HG02973 (cell line): ENCODE measurements around the gene ARL6IP4.

Experiments
- ATAC-seq: cut with Tn5 transposase; IDR thresholded peaks from one replicate; pipeline ENCODE4 v1.9.1; 2021; ENCODE audit warnings: moderate library complexity; ENCODE audit not compliant: unreplicated experiment

ARL6IP4 gene

DNA sequence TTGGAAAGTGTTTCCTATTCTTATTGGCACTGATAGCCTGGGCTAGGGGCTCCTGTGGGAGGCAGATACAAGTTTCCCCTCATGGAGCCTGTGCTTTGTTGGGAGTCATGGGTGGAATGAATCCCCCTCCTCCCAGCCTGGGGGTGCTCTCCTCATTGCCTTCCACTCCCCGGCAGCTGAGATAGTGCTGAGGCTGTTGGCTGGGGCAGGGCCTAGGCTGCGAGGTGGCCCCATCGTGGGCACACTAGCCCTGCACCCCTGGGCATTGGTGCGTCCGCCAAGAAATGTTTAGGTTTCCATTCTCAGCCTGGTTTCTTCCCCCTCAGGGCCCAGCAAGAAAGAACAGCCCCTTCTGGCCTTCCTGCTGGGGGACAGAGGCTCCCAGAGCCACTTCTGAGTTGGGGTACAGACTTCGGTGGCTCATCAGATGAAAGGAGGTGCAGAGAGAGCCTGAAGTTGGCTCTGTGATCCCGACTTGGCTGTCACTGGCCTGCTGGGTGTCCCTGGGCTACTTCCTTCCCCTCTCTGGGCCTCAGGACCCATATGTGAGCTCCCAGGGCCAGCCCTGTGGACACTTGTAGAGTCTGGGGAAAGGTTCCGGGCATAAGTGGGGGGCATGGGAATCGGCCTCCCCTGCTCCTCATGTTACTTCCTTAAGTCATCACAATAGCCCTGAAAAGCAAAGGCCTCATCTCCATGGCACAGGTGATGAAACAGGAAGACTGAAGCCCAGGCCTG lies 2.7 kb upstream of the ARL6IP4 start:
- ATAC-seq = no peak

DNA sequence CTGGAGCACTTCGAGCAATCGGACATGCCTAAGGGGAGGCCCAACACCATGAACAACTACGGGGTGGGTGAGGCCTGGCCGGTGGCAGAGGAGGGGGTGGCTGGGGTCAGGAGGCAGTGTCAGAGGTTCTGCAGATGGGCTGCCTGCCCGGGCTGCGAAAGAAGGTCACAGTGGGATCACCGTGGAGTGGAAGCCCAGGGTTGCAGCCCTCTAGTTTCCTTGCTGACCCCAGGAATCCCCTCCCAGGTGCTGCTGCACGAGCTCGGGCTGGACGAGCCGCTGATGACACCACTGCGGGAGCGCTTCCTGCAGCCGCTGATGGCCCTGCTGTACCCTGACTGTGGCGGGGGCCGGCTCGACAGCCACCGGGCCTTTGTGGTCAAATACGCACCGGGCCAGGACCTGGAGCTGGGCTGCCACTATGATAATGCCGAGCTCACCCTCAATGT lies 1.9 kb upstream of the ARL6IP4 start:
- no peak for ATAC-seq

DNA sequence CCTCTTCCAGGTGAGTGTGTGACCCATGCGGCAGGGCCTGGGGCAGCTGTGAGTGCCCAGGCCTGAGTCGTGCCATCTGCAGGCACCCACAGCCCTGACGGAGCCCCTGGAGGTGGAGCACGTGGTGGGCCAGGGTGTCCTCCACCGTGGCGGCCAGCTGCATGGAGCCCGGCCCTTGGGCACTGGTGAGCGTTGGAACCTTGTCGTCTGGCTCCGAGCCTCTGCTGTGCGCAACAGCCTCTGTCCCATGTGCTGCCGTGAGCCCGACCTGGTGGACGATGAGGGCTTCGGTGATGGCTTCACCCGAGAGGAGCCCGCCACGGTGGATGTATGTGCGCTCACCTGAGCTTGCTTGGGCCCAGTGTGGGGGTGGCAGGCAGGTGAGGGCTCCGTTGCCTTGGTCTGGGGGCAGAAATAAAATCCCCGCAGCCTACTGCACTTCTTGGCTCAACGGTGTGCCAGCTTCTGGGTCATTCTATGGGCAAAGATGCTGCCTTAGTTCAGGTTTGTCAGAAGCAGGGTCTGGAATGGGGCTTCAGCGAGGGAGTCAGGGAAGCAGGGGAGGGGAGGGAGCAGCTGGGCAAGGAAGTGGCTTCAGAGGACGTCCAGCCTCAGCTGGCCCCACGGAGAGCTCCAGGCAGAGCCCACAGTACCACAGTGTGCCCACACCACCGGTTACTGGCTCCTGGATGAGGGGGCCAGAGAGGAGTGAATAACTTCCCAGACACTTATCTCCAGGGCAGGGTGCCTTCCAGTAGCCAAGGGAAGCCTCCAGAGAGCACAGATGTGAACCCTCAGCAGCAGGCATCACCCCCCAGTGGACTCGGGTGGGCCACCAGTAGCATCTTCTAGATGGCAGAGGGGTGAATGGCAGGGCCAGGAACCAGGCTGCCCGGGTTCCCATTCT lies 1.2 kb upstream of the ARL6IP4 start:
- no peak for ATAC-seq

DNA sequence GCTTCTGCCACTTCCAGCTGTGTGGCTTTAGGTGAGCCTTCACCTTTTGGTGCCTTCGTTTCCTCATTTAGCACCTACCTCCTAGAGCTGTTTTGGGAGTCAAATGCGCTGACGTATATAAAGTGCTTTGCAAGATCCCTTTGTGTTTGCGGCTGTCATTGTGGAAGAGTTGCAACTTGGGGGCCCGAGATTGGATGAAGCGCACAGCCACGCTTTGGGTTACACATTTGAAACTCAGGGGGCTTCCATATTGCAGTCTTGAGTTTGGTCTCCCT lies 636 bp upstream of the ARL6IP4 start:
- no peak for ATAC-seq

DNA sequence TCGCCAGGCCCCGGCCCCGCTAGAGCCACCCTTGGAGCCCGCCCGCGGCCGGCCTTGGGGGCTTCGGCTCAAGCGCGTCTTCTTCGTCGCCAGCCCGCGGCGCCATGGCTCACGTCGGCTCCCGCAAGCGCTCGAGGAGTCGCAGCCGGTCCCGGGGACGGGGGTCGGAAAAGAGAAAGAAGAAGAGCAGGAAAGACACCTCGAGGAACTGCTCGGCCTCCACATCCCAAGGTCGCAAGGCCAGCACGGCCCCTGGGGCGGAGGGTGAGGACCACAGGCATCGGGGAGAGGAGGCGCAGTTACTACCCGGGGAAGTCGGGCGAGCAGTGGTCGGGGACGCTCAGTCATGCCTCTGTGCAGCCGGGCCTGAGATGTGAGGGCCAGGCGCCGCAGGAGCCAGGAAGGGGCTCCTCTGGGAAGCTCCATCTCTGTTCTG lies 573 bp downstream of the ARL6IP4 start:
- ATAC-seq = no peak

DNA sequence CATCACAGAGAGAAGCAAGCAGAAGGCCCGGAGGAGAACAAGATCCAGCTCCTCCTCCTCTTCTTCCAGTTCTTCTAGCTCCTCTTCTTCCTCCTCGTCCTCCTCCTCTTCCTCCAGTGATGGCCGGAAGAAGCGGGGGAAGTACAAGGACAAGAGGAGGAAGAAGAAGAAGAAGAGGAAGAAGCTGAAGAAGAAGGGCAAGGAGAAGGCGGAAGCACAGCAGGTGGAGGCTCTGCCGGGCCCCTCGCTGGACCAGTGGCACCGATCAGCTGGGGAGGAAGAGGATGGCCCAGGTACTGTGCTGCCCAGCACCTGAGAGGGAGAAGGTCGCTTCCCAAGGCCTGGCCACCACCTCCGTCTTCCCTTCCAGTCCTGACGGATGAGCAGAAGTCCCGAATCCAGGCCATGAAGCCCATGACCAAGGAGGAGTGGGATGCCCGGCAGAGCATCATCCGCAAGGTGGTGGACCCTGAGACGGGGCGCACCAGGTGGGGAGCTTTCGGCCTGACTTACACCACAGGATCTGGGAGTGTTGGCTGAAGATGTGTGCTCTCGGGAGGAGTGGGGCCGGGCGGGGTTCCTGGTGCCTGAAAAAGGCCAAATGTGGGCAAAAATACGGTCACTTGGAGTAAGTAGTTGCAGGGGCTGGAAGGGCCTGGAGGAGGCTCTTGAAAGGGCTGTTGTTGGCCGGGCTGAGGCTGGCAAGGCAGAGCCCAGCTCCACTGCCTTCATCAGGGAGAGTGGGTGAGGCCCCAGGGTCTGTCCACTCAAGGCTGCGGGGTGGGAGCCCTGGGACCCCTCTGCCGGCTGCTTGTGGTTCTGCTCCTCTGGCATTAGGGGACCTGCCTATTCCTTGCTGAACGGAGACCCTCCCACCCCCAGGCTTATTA lies 1.4 kb downstream of the ARL6IP4 start:
- no peak for ATAC-seq

DNA sequence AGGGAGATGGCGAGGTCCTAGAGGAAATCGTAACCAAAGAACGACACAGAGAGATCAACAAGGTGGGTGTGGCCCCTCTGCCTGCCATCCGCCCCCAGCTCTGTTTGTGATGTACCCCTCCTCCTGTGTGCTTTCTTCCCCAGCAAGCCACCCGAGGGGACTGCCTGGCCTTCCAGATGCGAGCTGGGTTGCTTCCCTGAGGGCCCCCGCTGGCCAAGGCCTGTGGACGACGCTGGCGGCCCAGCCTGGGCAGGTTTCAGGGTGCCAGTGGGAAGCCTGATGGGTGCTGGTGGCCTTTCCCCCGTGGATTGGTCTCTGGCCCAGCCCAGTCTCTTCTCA lies 2.0 kb downstream of the ARL6IP4 start:
- ATAC-seq = no peak

DNA sequence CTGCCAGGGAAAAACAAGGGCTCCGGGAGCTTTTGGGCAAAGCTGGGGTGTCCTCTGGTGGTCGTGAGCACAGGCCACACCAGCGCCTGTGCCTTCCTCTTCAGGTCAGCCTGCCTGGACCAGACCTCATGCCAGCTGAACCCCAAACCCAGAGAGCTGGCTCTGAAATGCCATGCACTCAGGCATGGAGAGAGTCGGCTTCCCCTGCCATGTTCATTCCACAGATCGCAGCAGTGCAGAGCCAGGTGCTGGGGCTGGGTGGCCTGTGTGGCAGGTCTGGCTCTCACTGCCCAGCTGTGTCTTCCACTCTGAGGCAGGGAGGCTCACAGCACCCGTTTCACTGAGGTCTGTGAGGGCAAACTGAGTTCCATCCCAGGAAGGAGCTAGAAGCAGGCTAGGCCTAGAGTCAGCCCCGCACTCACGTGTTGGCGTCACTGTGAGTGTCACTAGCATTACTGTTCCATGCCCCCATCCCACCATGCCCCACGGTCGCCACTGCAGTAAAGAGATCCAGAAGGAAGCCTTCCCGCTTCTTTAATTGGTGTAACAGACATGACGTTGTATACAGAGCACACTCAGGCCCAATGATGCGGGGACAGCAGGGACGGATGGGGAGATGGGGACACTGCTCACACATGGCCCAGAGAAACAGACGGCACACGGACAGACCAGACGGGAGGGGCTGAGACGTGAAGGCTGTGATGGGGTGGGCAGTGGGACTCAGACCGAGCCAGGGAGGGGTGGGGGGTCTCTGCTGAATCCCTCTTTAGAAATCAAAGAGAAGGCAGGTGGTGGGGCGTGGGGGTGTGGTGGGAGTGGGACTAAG lies 2.7 kb downstream of the ARL6IP4 start:
- no peak for ATAC-seq

DNA sequence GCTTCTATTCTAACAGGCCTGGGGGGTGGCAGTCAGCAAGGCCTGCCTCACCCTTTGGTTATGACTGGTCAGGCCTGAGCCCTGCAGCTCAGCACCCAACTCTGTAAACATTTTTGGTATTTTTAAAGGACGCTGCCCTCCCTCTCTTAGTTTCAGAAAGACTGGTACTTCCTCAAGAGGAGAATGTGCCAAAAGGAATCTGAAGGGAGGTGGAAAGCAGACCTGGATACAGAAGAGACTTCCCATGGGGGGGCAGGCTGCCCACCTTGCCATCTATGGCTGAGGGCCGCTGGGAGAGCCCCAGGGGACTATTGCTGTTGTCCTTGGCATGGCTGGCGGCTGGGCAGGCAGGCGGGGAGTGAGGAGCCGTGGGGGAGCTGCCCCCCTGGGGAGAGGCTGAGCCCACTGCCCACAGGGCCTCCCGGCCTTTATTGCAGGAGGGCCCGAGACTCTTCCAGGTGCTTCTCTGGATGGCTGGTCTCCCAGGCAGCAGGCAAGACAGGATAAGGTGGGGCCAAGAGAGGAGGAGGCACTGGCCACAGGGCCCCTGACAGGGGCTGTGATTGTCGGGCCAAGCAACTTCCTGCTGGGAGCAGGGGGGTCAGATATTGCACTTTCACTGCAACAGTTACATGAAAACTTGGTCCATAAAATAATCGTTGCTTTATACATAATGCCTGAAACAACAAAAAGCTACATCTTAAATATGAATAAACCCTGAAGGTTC lies 3.5 kb downstream of the ARL6IP4 start:
- ATAC-seq = no peak

DNA sequence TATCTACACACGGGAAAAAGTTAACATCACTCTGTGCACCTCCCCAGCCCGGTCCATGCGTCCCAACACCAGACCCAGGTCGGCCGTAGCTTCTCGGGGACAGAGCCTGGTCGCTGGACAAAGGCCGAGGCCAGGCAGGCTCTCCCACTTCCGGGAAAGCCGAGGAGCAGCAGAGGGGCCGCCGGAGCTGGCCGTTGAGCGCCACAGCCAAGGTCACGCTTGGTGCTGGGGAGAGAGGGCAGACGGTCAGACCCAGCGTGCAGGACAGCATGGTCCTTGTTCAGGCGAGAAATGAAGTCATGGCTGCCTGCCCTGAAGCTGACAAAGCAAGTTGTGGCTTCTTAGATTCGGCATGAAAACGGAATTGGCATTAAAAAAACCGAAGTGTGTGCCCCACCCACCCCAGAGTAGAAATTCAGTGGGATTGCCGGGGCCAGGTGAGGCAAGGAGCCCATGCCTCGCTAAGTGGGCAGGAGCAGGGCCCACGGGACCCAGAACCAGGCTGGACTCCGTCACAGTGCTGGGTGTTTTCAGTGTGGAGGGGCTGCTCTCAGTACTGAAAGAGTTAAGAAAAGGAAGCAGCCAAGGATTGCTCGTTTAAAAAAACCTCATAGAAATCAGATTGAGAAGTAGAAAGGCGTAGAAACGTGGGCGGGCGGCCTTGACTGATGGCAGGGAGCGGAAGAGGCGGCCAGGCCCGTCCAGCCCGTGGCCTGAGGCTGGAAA lies 4.3 kb downstream of the ARL6IP4 start:
- ATAC-seq = no peak

DNA sequence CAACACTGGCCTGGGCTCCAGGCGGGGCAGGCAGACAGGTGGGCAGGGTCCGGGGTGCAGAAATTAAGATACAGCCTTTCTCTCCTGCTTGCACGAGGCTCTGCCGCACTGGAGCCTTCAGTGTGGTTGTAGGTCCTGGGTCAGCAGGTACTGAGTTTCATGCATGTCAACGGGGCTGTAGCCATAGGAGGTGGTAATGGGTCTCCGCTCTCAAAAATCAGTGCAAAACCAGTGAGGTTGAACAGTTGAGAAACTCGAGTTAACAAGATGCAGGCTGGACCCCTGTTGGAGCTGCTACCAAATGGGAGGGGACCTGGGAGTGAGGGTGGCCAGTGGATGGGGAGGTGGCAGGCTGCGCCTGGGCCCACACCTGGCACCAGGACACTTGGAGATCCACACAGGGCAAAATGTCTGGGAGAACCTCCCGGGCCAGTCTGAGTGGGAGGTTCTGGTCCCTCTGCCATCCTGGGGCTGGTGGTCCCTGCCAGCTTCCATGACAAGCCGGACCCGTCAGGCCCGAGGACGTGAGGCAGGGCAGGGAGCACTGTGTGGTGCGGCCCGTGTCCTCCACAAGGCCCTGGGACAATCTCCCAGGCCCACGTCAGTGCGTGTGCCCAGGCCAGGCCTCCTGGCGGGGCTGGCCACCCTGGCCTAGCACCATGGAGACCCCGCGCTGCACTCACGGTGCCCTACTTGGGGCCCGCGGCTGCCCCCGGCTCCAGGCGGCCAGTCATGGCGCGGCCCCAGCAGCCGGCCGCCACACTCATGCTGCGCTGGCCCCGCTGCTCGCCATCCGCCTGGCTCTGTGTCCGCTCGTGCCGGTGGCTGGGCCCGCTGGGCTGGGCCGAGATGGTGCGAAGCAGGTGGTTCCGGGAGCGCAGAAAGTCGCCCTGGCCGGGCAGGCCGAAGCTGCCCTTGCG lies 5.1 kb downstream of the ARL6IP4 start:
- ATAC-seq = no peak

DNA sequence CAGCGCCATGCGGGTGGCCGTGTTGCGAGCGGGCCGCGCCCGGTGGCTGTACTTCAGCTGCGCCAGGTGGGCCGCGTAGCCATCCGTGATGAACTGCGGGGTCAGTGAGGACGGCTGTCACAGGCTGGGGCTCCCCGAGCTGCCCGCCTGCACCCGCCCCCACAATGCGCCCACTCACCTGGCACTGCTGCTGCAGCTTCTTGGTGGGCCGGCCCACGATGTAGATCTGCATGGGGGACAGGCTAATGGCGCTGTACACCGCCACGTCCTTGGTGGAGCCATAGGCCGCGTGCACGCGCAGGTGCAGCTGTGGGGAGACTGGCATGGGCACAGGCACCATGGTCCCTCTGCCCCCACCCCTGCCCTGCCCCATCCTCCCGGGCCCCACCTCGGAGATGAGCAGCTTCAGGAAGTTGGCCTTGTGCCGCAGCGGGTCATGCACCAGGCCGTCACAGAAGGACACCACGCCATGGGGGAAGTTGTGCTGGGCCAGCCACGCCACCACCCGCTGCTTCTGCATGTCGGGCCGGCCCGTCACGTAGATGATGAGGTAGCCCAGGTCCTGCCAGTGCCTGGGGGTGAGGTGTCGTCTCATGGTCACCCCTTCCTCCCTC lies 5.9 kb downstream of the ARL6IP4 start:
- no peak for ATAC-seq

DNA sequence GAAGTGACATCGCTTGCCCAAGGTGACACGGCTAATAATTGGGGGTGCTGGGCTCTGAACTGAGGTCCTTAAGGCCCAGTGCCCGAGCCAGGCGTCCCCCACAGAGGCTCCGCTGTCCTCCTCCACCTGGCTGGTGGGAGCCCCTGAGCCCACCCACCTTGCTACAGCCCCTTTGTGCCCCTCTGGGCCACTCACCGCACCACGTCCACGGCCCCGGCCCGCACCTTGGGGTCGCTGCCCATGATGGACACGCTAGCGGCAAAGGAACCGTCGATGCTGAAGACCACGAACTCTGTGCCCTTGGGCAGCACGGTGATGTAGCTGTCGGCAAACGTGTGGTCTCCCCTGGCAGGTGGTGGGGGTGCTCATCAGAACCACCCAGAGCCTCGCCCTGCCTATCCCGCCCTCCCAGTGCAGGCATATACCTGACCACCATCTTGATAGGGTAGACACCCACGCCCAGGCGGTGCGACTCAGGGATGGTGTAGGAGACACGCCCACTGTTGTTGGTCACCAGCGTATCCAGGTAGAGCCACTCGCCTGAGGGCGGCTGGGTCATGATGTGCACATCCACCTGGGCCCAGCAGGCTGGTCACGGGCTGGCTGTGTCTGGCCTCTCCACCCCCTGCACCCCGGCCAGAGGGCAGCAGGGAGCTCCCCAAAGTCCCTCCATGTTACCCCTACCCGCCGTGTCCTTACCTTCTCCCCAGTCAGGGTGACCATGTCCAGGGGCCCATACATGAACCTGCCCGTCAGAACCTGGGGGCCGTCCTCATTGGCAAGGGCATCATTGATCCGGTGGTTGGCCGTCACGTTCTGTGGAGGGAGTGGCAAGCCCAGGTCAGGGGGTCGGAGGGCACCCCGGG lies 6.8 kb downstream of the ARL6IP4 start:
- ATAC-seq = no peak

DNA sequence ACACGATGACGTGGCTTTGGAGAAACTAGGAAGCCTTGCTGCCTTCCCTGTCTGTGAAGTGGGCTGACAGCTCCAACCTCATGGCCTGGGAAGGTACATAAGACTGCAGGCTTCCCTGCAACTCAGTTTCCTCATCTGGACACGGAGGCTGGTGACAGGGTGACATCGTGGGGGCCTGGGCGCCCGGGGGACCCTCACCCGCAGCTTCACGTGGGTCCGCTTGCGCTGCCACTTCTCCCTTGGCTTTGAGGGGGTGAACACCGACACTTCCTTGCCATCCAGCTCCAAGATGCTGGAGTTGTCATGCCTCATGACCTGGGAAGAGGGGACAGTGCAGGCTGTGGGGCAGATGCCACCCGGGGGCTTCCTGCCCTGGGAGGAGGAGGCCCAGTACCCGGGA lies 7.6 kb downstream of the ARL6IP4 start:
- no peak for ATAC-seq

DNA sequence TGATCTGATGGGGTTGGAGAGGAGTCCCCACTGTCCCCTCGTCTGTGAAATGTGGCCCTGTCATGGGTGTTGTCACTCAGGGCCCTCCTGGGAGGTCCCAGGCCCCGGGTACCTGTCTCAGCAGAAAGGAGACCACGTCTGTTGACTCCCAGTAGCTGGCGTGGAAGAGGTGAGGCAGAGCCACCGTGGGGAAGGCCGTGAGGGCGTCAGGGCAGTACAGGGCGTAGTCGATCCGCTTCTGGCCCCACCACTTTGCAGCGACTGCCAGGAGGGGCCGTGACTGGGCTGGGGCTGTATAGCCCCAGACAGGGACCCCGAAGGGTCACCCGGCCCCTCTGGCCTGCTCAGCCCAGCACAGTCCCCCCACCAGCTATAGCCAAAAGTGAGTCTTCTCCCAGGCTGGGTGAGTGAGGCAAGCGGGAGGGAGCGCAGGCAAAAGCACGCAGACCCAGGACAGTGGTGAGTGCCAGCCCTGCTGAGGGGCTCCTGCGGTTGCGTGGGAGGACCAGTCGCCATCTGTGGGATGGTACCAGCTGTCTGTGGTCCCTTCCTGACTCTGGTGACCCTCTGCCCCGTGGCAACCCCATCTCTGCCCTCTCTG lies 8.2 kb downstream of the ARL6IP4 start:
- ATAC-seq = no peak

DNA sequence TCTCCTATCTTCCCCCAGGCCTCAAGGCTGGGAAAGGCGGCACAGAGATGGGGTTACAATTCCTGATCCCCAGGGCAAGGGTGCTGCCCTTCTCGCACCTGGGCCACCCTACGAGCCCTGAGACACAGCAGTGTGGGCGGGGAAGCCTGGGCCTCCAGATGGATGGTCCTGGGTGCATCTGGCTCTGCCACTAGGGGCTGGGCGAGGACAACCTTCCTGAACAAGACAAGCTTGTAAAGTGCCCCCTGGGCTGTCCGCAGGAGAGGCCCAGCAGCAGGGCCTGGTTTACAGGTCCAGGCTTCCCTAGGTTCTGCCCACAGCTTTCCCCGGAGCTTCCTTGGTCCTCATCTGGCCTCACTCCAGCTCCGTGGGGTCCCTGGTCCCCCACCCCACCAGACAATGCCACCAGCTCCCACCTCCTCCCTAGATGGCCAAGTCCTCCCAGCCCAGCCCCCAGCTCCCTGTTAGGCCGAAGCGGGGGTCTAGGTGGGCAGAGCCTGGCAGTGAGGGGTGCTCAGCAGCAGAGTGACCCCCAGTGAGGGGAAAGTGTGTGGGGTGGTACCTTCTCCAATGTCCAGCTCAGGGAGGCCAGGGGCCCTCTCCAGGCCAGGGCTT lies 8.9 kb downstream of the ARL6IP4 start:
- no peak for ATAC-seq
